ENCODE data around the gene PODNL1.

PODNL1 gene

GRCh38 chr19:13983213-13983889, 45.1 kb upstream of the PODNL1 start:
- DNase-seq (ENCODE audit: low spot score): no peak
- no peak for TF ChIP-seq CTCF (IDR thresholded peaks at IDR 0.05; ENCODE audit: extremely low read depth, missing control alignments)

GRCh38 chr19:13982773-13983172, 44.6 kb upstream of the PODNL1 start:
- no peak for TF ChIP-seq CTCF (IDR thresholded peaks at IDR 0.05; ENCODE audit: extremely low read depth, missing control alignments)
- DNase-seq (ENCODE audit: low spot score): no peak

GRCh38 chr19:13981988-13982501, 43.8 kb upstream of the PODNL1 start:
- TF ChIP-seq CTCF (IDR thresholded peaks at IDR 0.05; ENCODE audit: extremely low read depth, missing control alignments): no peak
- no peak for DNase-seq (ENCODE audit: low spot score)

- TF ChIP-seq CTCF (IDR thresholded peaks at IDR 0.05; ENCODE audit: extremely low read depth, missing control alignments): no peak
- no peak for DNase-seq (ENCODE audit: low spot score)
These were observed 43.2 kb upstream of the PODNL1 start for GRCh38 chr19:13981467-13981866.

GRCh38 chr19:13981021-13981420, 42.8 kb upstream of the PODNL1 start:
- no peak for DNase-seq (ENCODE audit: low spot score)
- TF ChIP-seq CTCF (IDR thresholded peaks at IDR 0.05; ENCODE audit: extremely low read depth, missing control alignments): no peak

- no peak for DNase-seq (ENCODE audit: low spot score)
- no peak for TF ChIP-seq CTCF (IDR thresholded peaks at IDR 0.05; ENCODE audit: extremely low read depth, missing control alignments)
These were observed 42.1 kb upstream of the PODNL1 start for GRCh38 chr19:13980340-13980739.

GRCh38 chr19:13979686-13980085, 41.5 kb upstream of the PODNL1 start:
- no peak for DNase-seq (ENCODE audit: low spot score)
- TF ChIP-seq CTCF (IDR thresholded peaks at IDR 0.05; ENCODE audit: extremely low read depth, missing control alignments): no peak
